ENCODE measurements around the gene SP7. TPM values are rescaled to one million over a fixed set of nuclear protein-coding genes. Genes with fewer than 3 reads are reported as not detected.
"Not testable (repeated sequence)": the region's sequence is repeated elsewhere in the genome, so short reads cannot be mapped to it uniquely, and the experiment has no call there.

SP7 gene
- total RNA-seq, 1 experiment from 2014 or later, result not detected

GRCh38 chr12:53376747-53377146 is 40.6 kb upstream of the SP7 start:
- H3K27me3 Mint-ChIP-seq (ENCODE audit: unreplicated experiment), result no peaks in the 10 kb centered on the region
- no TSS peak for BruUV-seq (replicated peaks)
- DNase-seq, result no peak
- peaks cover 22% of the 10 kb centered on the region for H3K36me3 Mint-ChIP-seq (ENCODE audit: insufficient read depth, unreplicated experiment)
- intact Hi-C loops (cut with micrococcal nuclease; ENCODE audit: unreplicated experiment), result no loop called here
- H3K27ac Mint-ChIP-seq (ENCODE audit: unreplicated experiment), result no peak overlapping the region
- CTCF ChIA-PET, result no interaction called here
- H3K9me3 Mint-ChIP-seq (ENCODE audit: low read depth, unreplicated experiment), result no peaks in the 10 kb centered on the region
- no peak overlapping the region for H3K4me3 Mint-ChIP-seq (ENCODE audit: low read depth, unreplicated experiment)
- TF ChIP-seq CTCF (IDR thresholded peaks at IDR 0.05; ENCODE audit: unreplicated experiment), result no peak
- H3K4me1 Mint-ChIP-seq (ENCODE audit: low read depth, unreplicated experiment), result peaks cover 20% of the 10 kb centered on the region

GRCh38 chr12:53374277-53374676 is 38.1 kb upstream of the SP7 start:
- BruUV-seq (replicated peaks); CTCF ChIA-PET; H3K27ac Mint-ChIP-seq (ENCODE audit: unreplicated experiment); DNase-seq; H3K4me3 Mint-ChIP-seq (ENCODE audit: low read depth, unreplicated experiment); H3K9me3 Mint-ChIP-seq (ENCODE audit: low read depth, unreplicated experiment); intact Hi-C loops (cut with micrococcal nuclease; ENCODE audit: unreplicated experiment); H3K27me3 Mint-ChIP-seq (ENCODE audit: unreplicated experiment): not testable (repeated sequence)
- Mint-ChIP-seq H3K4me1 (ENCODE audit: low read depth, unreplicated experiment) (peaks cover 15% of the 10 kb centered on the region), H3K36me3 (ENCODE audit: insufficient read depth, unreplicated experiment) (peaks cover 21% of the 10 kb centered on the region)

GRCh38 chr12:53373554-53374133 is 37.5 kb upstream of the SP7 start:
- H3K4me3 Mint-ChIP-seq (ENCODE audit: low read depth, unreplicated experiment); intact Hi-C loops (cut with micrococcal nuclease; ENCODE audit: unreplicated experiment); H3K27me3 Mint-ChIP-seq (ENCODE audit: unreplicated experiment); H3K27ac Mint-ChIP-seq (ENCODE audit: unreplicated experiment); BruUV-seq (replicated peaks); DNase-seq; H3K9me3 Mint-ChIP-seq (ENCODE audit: low read depth, unreplicated experiment); CTCF ChIA-PET: not testable (repeated sequence)
- peaks cover 15% of the 10 kb centered on the region for H3K4me1 Mint-ChIP-seq (ENCODE audit: low read depth, unreplicated experiment)
- peaks cover 21% of the 10 kb centered on the region for H3K36me3 Mint-ChIP-seq (ENCODE audit: insufficient read depth, unreplicated experiment)

- DNase-seq, result no peak
- no peak for TF ChIP-seq CTCF (IDR thresholded peaks at IDR 0.05; ENCODE audit: unreplicated experiment)
- Mint-ChIP-seq H3K4me3 (ENCODE audit: low read depth, unreplicated experiment) (no peak overlapping the region), H3K27me3 (ENCODE audit: unreplicated experiment) (no peaks in the 10 kb centered on the region), H3K27ac (ENCODE audit: unreplicated experiment) (peak overlapping the region; percentile 33), H3K4me1 (ENCODE audit: low read depth, unreplicated experiment) (peaks cover 16% of the 10 kb centered on the region), H3K36me3 (ENCODE audit: insufficient read depth, unreplicated experiment) (no peaks in the 10 kb centered on the region), H3K9me3 (ENCODE audit: low read depth, unreplicated experiment) (no peaks in the 10 kb centered on the region)
- BruUV-seq (replicated peaks), result no TSS peak
- intact Hi-C loops (cut with micrococcal nuclease; ENCODE audit: unreplicated experiment), result no loop called here
- CTCF ChIA-PET, result interaction anchor here (0.6 kb wide), 1 partner anchor 124 kb away, joined by 4 read pairs; no protein-coding TSS in a partner anchor
These were observed 29.2 kb upstream of the SP7 start for GRCh38 chr12:53365245-53365904.

DNA sequence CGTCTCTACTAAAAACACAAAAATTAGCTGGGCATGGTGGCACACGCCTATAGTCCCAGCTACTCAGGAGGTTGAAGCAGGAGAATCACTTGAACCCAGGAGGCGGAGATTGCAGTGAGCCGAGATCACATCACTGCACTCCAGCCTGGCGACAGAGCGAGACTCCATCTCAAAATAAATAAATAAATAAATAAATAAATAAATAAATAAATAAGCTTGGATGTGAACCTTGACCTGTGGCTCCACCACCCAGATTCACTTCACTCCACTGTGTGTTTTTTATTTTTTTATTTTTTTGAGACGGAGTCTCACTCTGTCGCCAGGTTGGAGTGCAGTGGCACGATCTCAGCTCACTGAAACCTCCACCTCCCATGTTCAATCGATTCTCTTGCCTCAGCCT is 25.5 kb upstream of the SP7 start:
- H3K36me3 Mint-ChIP-seq (ENCODE audit: insufficient read depth, unreplicated experiment); H3K27ac Mint-ChIP-seq (ENCODE audit: unreplicated experiment); H3K27me3 Mint-ChIP-seq (ENCODE audit: unreplicated experiment); BruUV-seq (replicated peaks); DNase-seq; intact Hi-C loops (cut with micrococcal nuclease; ENCODE audit: unreplicated experiment); CTCF ChIA-PET; H3K4me3 Mint-ChIP-seq (ENCODE audit: low read depth, unreplicated experiment); H3K9me3 Mint-ChIP-seq (ENCODE audit: low read depth, unreplicated experiment): not testable (repeated sequence)
- peaks cover 16% of the 10 kb centered on the region for H3K4me1 Mint-ChIP-seq (ENCODE audit: low read depth, unreplicated experiment)

Data from Calu3 (cell line).